IMR-90 (cell line): ENCODE measurements around the gene CSK. TPM values are rescaled to one million over a fixed set of nuclear protein-coding genes. Genes with fewer than 3 reads are reported as not detected.

ENCODE experiments used
- ATAC-seq: fragments of 200-7000 bp; cut with Tn5 transposase; 2 replicates; pipeline ENCODE4 v1.9.1; 2020; ENCODE audit warnings: low read depth, mild to moderate bottlenecking, moderate library complexity
- BruUV-seq: library from RNA; stranded (reverse); fragments of 400-500 nt; replicated peaks from 2 replicates; lab custom pipeline; 2021; lab: Mats Ljungman, UMichigan
- CTCF ChIA-PET: fragments of 300-600 bp; formaldehyde crosslinking; extraction: SDS; loops from one replicate; lab custom pipeline; 2021; ENCODE audit warnings: antibody characterized with exemption; lab: Yijun Ruan, JAX
- POLR2A ChIA-PET: fragments of 300-600 bp; sonication (Branson Sonifier 250); formaldehyde crosslinking; loops from one replicate; lab custom pipeline; 2022; ENCODE audit warnings: antibody characterized with exemption; ENCODE audit not compliant: unreplicated experiment; lab: Charles Lee
- DNase-seq: peaks from one replicate; pipeline ENCODE4 v3.0.0; 2013
- H2AFZ ChIP-seq: replicated peaks from 2 replicates; pipeline ENCODE3; 2013; ENCODE audit warnings: low read length, mild to moderate bottlenecking; ENCODE audit not compliant: poor library complexity
- H2AK5ac ChIP-seq: 2 replicates; pipeline ENCODE4 v1.6.1; 2013; ENCODE audit warnings: low read depth, low read length, inconsistent platforms
- H2AK9ac ChIP-seq: replicated peaks from 2 replicates; pipeline ENCODE3; 2013; ENCODE audit warnings: mild to moderate bottlenecking, low read depth, low read length, moderate library complexity; ENCODE audit not compliant: poor library complexity
- H2BK120ac ChIP-seq: 2 replicates; pipeline ENCODE4 v1.6.1; 2013; ENCODE audit warnings: low read depth, low read length, inconsistent platforms
- H2BK15ac ChIP-seq: 3 replicates; pipeline ENCODE4 v1.6.1; 2013; ENCODE audit warnings: low read depth, low read length, inconsistent platforms
- H2BK20ac ChIP-seq: 2 replicates; pipeline ENCODE4 v1.6.1; 2013; ENCODE audit warnings: low read depth, mild to moderate bottlenecking, inconsistent platforms, low read length, moderate library complexity
- H2BK5ac ChIP-seq: 2 replicates; pipeline ENCODE4 v1.6.1; 2013; ENCODE audit warnings: mild to moderate bottlenecking, low read depth, low read length, inconsistent platforms; ENCODE audit not compliant: poor library complexity, severe bottlenecking
- H3K14ac ChIP-seq: replicated peaks from 2 replicates; pipeline ENCODE4 v1.6.1; 2013; ENCODE audit warnings: low read depth, low read length, inconsistent platforms
- H3K18ac ChIP-seq: 2 replicates; pipeline ENCODE4 v1.6.1; 2013; ENCODE audit warnings: low read depth, low read length, control low read depth
- H3K23ac ChIP-seq: 2 replicates; pipeline ENCODE4 v1.6.1; 2013; ENCODE audit warnings: low read depth, low read length, inconsistent platforms
- H3K27ac ChIP-seq: 2 replicates; pipeline ENCODE4 v1.5.1; 2013; ENCODE audit warnings: mild to moderate bottlenecking, control low read depth, low read length; ENCODE audit not compliant: insufficient read depth
- H3K27me3 ChIP-seq: 2 replicates; pipeline ENCODE4 v1.6.1; 2013; ENCODE audit warnings: low read length; ENCODE audit not compliant: control insufficient read depth, insufficient read depth
- H3K36me3 ChIP-seq: 2 replicates; pipeline ENCODE4 v1.6.1; 2013; ENCODE audit warnings: low read length, mixed read lengths; ENCODE audit not compliant: control insufficient read depth, insufficient read depth
- H3K4ac ChIP-seq: 2 replicates; pipeline ENCODE4 v1.6.1; 2013; ENCODE audit warnings: low read depth, low read length, inconsistent platforms
- H3K4me1 ChIP-seq: 2 replicates; pipeline ENCODE4 v1.6.1; 2013; ENCODE audit warnings: low read length, mixed read lengths; ENCODE audit not compliant: control insufficient read depth, insufficient read depth
- H3K4me2 ChIP-seq: 2 replicates; pipeline ENCODE4 v1.6.1; 2013; ENCODE audit warnings: low read depth, mild to moderate bottlenecking, control low read depth, low read length, moderate library complexity
- H3K4me3 ChIP-seq: 2 replicates; pipeline ENCODE4 v1.5.1; 2013; ENCODE audit warnings: low read depth, mild to moderate bottlenecking, control low read depth, low read length, moderate library complexity; ENCODE audit not compliant: insufficient read depth
- H3K56ac ChIP-seq: 2 replicates; pipeline ENCODE4 v1.6.1; 2013; ENCODE audit warnings: low read length, inconsistent platforms; ENCODE audit not compliant: insufficient read depth; ENCODE audit errors: extremely low read depth
- H3K79me1 ChIP-seq, 2 experiments: 2 replicates each; pipeline ENCODE4 v1.6.1; 2013; ENCODE audit warnings: low read length in 2 of 2, inconsistent platforms in 1 of 2, low read depth in 1 of 2
- H3K9ac ChIP-seq: 2 replicates; pipeline ENCODE4 v1.6.1; 2013; ENCODE audit warnings: low read depth, low read length, control low read depth
- H3K9me1 ChIP-seq: 2 replicates; pipeline ENCODE4 v1.6.1; 2013; ENCODE audit warnings: low read length, inconsistent platforms; ENCODE audit not compliant: insufficient read depth
- H3K9me3 ChIP-seq: 2 replicates; pipeline ENCODE4 v1.6.1; 2013; ENCODE audit warnings: low read length; ENCODE audit not compliant: control insufficient read depth, insufficient read depth
- H4K20me1 ChIP-seq: 2 replicates; pipeline ENCODE4 v1.6.1; 2013; ENCODE audit warnings: low read length, inconsistent platforms; ENCODE audit not compliant: insufficient read depth
- H4K5ac ChIP-seq: 2 replicates; pipeline ENCODE4 v1.6.1; 2013; ENCODE audit warnings: mild to moderate bottlenecking, low read depth, low read length, control low read depth
- H4K8ac ChIP-seq, 2 experiments: 2 replicates each; pipeline ENCODE4 v1.6.1; 2013; ENCODE audit warnings: low read depth in 2 of 2, low read length in 2 of 2, control low read depth in 1 of 2, inconsistent platforms in 1 of 2
- H4K91ac ChIP-seq: 2 replicates; pipeline ENCODE4 v1.6.1; 2013; ENCODE audit warnings: low read depth, low read length, inconsistent platforms; ENCODE audit not compliant: insufficient read depth
- BHLHE40 ChIP-seq: fragments of 150-350 bp; IDR thresholded peaks from 2 replicates; pipeline ENCODE4 v1.6.1; 2016; ENCODE audit warnings: mild to moderate bottlenecking, low read depth, low read length
- CEBPB ChIP-seq: IDR thresholded peaks from 2 replicates; pipeline ENCODE4 v1.6.1; 2012; ENCODE audit warnings: low read depth, low read length, improper control_type of control experiment
- CHD1 ChIP-seq: IDR thresholded peaks from 2 replicates; pipeline ENCODE4 v1.6.1; 2012; ENCODE audit warnings: low read depth, low read length, improper control_type of control experiment
- CTCF ChIP-seq: conservative IDR thresholded peaks from 2 replicates; pipeline ENCODE4 v1.5.1; 2012; ENCODE audit warnings: mild to moderate bottlenecking, low read depth, low read length, improper control_type of control experiment
- ELK1 ChIP-seq: fragments of 150-350 bp; IDR thresholded peaks from 2 replicates; pipeline ENCODE4 v1.6.1; 2016; ENCODE audit warnings: low read depth, mild to moderate bottlenecking, low read length, moderate library complexity, borderline replicate concordance
- FOS ChIP-seq: fragments of 150-350 bp; IDR thresholded peaks from 2 replicates; pipeline ENCODE4 v1.6.1; 2016; ENCODE audit warnings: low read depth, low read length
- MAFK ChIP-seq: IDR thresholded peaks from 2 replicates; pipeline ENCODE4 v1.6.1; 2012; ENCODE audit warnings: low read depth, low read length, improper control_type of control experiment
- MAZ ChIP-seq: IDR thresholded peaks from 2 replicates; pipeline ENCODE4 v1.6.1; 2012; ENCODE audit warnings: low read depth, mild to moderate bottlenecking, low read length, improper control_type of control experiment, moderate library complexity, borderline replicate concordance
- MXI1 ChIP-seq: IDR thresholded peaks from 2 replicates; pipeline ENCODE4 v1.6.1; 2012; ENCODE audit warnings: low read depth, mild to moderate bottlenecking, low read length, moderate library complexity, borderline replicate concordance
- NFE2L2 ChIP-seq: fragments of 150-350 bp; IDR thresholded peaks from 2 replicates; pipeline ENCODE4 v1.6.1; 2016; ENCODE audit warnings: low read depth, mild to moderate bottlenecking, low read length
- POLR2A ChIP-seq: IDR thresholded peaks from 2 replicates; pipeline ENCODE4 v1.6.1; 2012; ENCODE audit warnings: mild to moderate bottlenecking, low read depth, low read length
- RAD21 ChIP-seq: IDR thresholded peaks from 2 replicates; pipeline ENCODE4 v1.6.1; 2012; ENCODE audit warnings: low read length, improper control_type of control experiment
- RCOR1 ChIP-seq: IDR thresholded peaks from 2 replicates; pipeline ENCODE4 v1.6.1; 2012; ENCODE audit warnings: mild to moderate bottlenecking, low read length, improper control_type of control experiment; ENCODE audit not compliant: insufficient replicate concordance
- RFX5 ChIP-seq: IDR thresholded peaks from 2 replicates; pipeline ENCODE4 v1.8.0; 2012; ENCODE audit warnings: low read depth, mild to moderate bottlenecking, low read length, moderate library complexity
- SMC3 ChIP-seq: fragments of 150-350 bp; IDR thresholded peaks from 2 replicates; pipeline ENCODE4 v1.6.1; 2016; ENCODE audit warnings: low read depth, mild to moderate bottlenecking, antibody characterized with exemption, low read length, moderate library complexity
- WGBS, 2 experiments: methylation state at CpG; one replicate each; pipeline versions ENCODE4 v1.1.5 to v1.1.7; 2013; ENCODE audit warnings: missing lambda C conversion rate in 2 of 2; ENCODE audit not compliant: insufficient read length in 1 of 2; ENCODE audit errors: extremely low coverage in 2 of 2; 5-methylcytosine and 5-hydroxymethylcytosine counted together
- dilution Hi-C: fragments of 300-500 bp; cut with HindIII; formaldehyde crosslinking; loops from one replicate; pipeline ENCODE4 v1.14.3; 2018; ENCODE audit warnings: low sequenced_read_pairs; ENCODE audit not compliant: unreplicated experiment
- in situ Hi-C: fragments of 300-500 bp; cut with MboI; formaldehyde crosslinking; loops from 3 replicates; pipeline ENCODE4 v1.14.3; 2019; ENCODE audit warnings: low sequenced_read_pairs, inconsistent platforms, mixed read lengths
- intact Hi-C: fragments of 100-400 bp; cut with micrococcal nuclease; formaldehyde crosslinking; loops from 2 replicates; pipeline ENCODE4 v1.10.0; 2022
- polyA plus RNA-seq, 3 experiments: library from polyadenylated mRNA; depleted of rRNA; stranded (reverse); fragments of >200 nt; gene quantifications; 2 replicates each; pipeline ENCODE4 v1.2.3, GENCODE V29; 2012; ENCODE audit warnings: low replicate concordance in 1 of 3
- total RNA-seq: library from RNA; depleted of rRNA; stranded (reverse); fragments of >200 nt; gene quantifications from 2 replicates; pipeline ENCODE4 v1.2.3, GENCODE V29; 2012
- TF ChIP-seq, protein P1 (sequence below): fragments of 150-350 bp; IDR thresholded peaks from 2 replicates; pipeline ENCODE4 v1.6.1; 2017; ENCODE audit warnings: mild to moderate bottlenecking, antibody characterized with exemption, low read length, low read depth

The CSK gene
- total and polyA plus RNA-seq, 2 of the 4 experiments (the other 2 are of a cell fraction): 10.8 to 54.0 TPM

GRCh38 chr15:74825866-74826265 is 44.0 kb downstream of the CSK start:
- Histone ChIP-seq H4K91ac (no peak overlapping the region), H4K20me1 (no peaks in the 10 kb centered on the region; the same call in 1 of the 2 replicates), H3K14ac (no peak overlapping the region), H2BK5ac (no peak overlapping the region), H3K56ac (no peak overlapping the region), H3K27ac (no peak overlapping the region), H3K9ac (no peak overlapping the region), H4K8ac (no peak overlapping the region), H3K23ac (no peak overlapping the region), H3K4me3 (no peak overlapping the region), H3K4ac (no peak overlapping the region), H2AFZ (no peak overlapping the region), H3K79me1 (no peaks in the 10 kb centered on the region), H2AK9ac (no peak overlapping the region), H3K9me3 (no peaks in the 10 kb centered on the region), H2BK15ac (no peak overlapping the region), H3K4me2 (no peak overlapping the region), H2BK120ac (no peak overlapping the region), H3K9me1 (no peaks in the 10 kb centered on the region), H3K4me1 (no peaks in the 10 kb centered on the region), H2BK20ac (no peak overlapping the region), H3K27me3 (peaks cover 66% of the 10 kb centered on the region), H2AK5ac (no peak overlapping the region), H3K18ac (no peak overlapping the region), H3K36me3 (no peaks in the 10 kb centered on the region), H4K5ac (no peak overlapping the region)
- intact Hi-C loops: no loop called here
- ChIA-PET CTCF (no interaction called here), POLR2A (no interaction called here)
- no TSS peak for BruUV-seq
- ATAC-seq (no peak), DNase-seq (no peak)
- dilution Hi-C loops: no loop called here
- WGBS, 2 experiments: no CpG with 5 or more reads among the region's 10 CpGs
- in situ Hi-C loops: no loop called here
- TF ChIP-seq CTCF (no peak), NFE2L2 (no peak), RAD21 (no peak), POLR2A (no peak), FOS (no peak), CEBPB (no peak), BHLHE40 (no peak), SMC3 (no peak), RFX5 (no peak), ELK1 (no peak), CHD1 (no peak), RCOR1 (no peak), MAFK (no peak), MXI1 (no peak), MAZ (no peak)
- TF ChIP-seq, protein P1, sequence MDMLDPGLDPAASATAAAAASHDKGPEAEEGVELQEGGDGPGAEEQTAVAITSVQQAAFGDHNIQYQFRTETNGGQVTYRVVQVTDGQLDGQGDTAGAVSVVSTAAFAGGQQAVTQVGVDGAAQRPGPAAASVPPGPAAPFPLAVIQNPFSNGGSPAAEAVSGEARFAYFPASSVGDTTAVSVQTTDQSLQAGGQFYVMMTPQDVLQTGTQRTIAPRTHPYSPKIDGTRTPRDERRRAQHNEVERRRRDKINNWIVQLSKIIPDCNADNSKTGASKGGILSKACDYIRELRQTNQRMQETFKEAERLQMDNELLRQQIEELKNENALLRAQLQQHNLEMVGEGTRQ: no peak
